Central memory CD8-positive, alpha-beta T cell (primary cell): ENCODE measurements around the gene ZWILCH.

Experiments
- ATAC-seq: fragments of 150-1000 bp; cut with Tn5 transposase; replicated peaks from 2 replicates; pipeline ENCODE4 v1.10.0; 2022; ENCODE audit warnings: mild to moderate bottlenecking, moderate FRiP score, moderate number of reproducible peaks; ENCODE audit not compliant: poor library complexity, severe bottlenecking; ENCODE audit errors: extremely low read depth
- DNase-seq, 2 donors: peaks; one replicate each; pipeline ENCODE4 v3.0.0; 2021; ENCODE audit warnings: low spot score in 2 of 2
- H3K27ac Mint-ChIP-seq: one replicate; pipeline ENCODE4 v1.8.0; 2022; ENCODE audit warnings: low read depth, mild to moderate bottlenecking, moderate library complexity, mixed read lengths
- H3K27me3 Mint-ChIP-seq: one replicate; pipeline ENCODE4 v1.8.0; 2022; ENCODE audit warnings: mixed read lengths
- H3K36me3 Mint-ChIP-seq: one replicate; pipeline ENCODE4 v1.8.0; 2022; ENCODE audit warnings: mild to moderate bottlenecking, moderate library complexity, mixed read lengths; ENCODE audit not compliant: insufficient read depth
- H3K4me1 Mint-ChIP-seq: one replicate; pipeline ENCODE4 v1.8.0; 2022; ENCODE audit warnings: mixed read lengths
- H3K4me3 Mint-ChIP-seq: one replicate; pipeline ENCODE4 v1.8.0; 2022; ENCODE audit warnings: mild to moderate bottlenecking, moderate library complexity, mixed read lengths
- H3K9me3 Mint-ChIP-seq: one replicate; pipeline ENCODE4 v1.8.0; 2022; ENCODE audit warnings: mixed read lengths

The ZWILCH gene

GRCh38 chr15:66565141-66565641 lies 60.1 kb downstream of the ZWILCH start:
- no peaks in the 10 kb centered on the region for H3K27me3 Mint-ChIP-seq
- H3K4me3 Mint-ChIP-seq: no peak overlapping the region
- no peaks in the 10 kb centered on the region for H3K9me3 Mint-ChIP-seq
- H3K4me1 Mint-ChIP-seq: peaks cover 7% of the 10 kb centered on the region
- ATAC-seq (no peak), DNase-seq (no peak)
- H3K36me3 Mint-ChIP-seq: no peaks in the 10 kb centered on the region
- no peak overlapping the region for H3K27ac Mint-ChIP-seq

GRCh38 chr15:66565741-66566144 lies 60.6 kb downstream of the ZWILCH start, which contains the start of gene LCTL:
LCTL (minus strand) TSS chr15:66565998; CDS start chr15:66565365, 633 bp downstream.
- peak within 1 kb of the TSS; percentile 56 for H3K27ac Mint-ChIP-seq
- H3K4me3 Mint-ChIP-seq: no peak within 1 kb of the TSS
- DNase-seq (no peak), ATAC-seq (no peak)
- H3K9me3 Mint-ChIP-seq: no peaks in the 10 kb centered on the region
- no peaks in the 10 kb centered on the region for H3K27me3 Mint-ChIP-seq
- peaks cover 7% of the 10 kb centered on the region for H3K4me1 Mint-ChIP-seq
- no peaks in the 10 kb centered on the region for H3K36me3 Mint-ChIP-seq

DNA sequence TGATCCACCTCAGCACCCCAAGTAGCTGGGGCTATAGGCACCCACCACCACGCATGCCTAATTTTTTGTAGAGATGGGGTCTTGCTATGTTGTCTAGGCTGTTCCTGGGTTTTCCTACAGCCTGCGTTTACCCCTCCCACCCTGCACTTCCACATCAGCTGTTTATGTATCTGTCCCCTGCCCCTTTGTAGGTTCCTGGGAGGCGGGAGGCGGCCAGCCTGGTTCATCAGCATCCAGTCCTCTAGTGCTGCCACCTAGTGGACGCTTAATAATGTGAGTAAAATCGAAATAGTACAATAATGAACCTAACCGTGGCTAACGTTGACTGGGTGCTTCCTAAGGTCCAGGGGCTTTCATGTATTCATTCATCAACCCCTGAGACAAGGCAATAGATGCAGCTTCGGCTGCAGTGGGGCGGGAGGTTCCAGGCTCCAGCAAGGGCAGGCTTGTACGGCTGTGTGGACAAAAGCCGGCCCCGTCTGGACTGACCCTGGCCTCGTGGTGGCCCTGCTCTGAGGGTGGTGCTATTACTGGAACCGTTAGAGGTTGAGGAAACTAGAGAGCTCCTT lies 61.9 kb downstream of the ZWILCH start:
- DNase-seq: peak; percentile 21 to 34
- ATAC-seq: peak; percentile 46
- H3K27ac Mint-ChIP-seq: peak overlapping the region; percentile 56
- no peaks in the 10 kb centered on the region for H3K9me3 Mint-ChIP-seq
- H3K4me1 Mint-ChIP-seq: peaks cover 7% of the 10 kb centered on the region
- no peak overlapping the region for H3K4me3 Mint-ChIP-seq
- H3K36me3 Mint-ChIP-seq: no peaks in the 10 kb centered on the region
- no peaks in the 10 kb centered on the region for H3K27me3 Mint-ChIP-seq

GRCh38 chr15:66567897-66568296 lies 62.8 kb downstream of the ZWILCH start:
- H3K9me3 Mint-ChIP-seq: no peaks in the 10 kb centered on the region
- ATAC-seq: no peak
- no peaks in the 10 kb centered on the region for H3K27me3 Mint-ChIP-seq
- H3K4me1 Mint-ChIP-seq: peaks cover 7% of the 10 kb centered on the region
- H3K36me3 Mint-ChIP-seq: no peaks in the 10 kb centered on the region
- H3K4me3 Mint-ChIP-seq: no peak overlapping the region
- DNase-seq: no peak
- H3K27ac Mint-ChIP-seq: no peak overlapping the region

- Mint-ChIP-seq H3K27me3 (no peaks in the 10 kb centered on the region), H3K36me3 (no peaks in the 10 kb centered on the region), H3K9me3 (no peaks in the 10 kb centered on the region), H3K4me1 (peaks cover 7% of the 10 kb centered on the region), H3K4me3 (no peak overlapping the region), H3K27ac (no peak overlapping the region)
- DNase-seq (no peak), ATAC-seq (no peak)
These were observed 64.5 kb downstream of the ZWILCH start for GRCh38 chr15:66569461-66570137.

- Mint-ChIP-seq H3K36me3 (no peaks in the 10 kb centered on the region), H3K9me3 (no peaks in the 10 kb centered on the region), H3K27ac (no peak overlapping the region), H3K27me3 (no peaks in the 10 kb centered on the region), H3K4me1 (peaks cover 7% of the 10 kb centered on the region), H3K4me3 (no peak overlapping the region)
- no peak for DNase-seq
- no peak for ATAC-seq
These were observed 65.2 kb downstream of the ZWILCH start for GRCh38 chr15:66570327-66570726.

DNA sequence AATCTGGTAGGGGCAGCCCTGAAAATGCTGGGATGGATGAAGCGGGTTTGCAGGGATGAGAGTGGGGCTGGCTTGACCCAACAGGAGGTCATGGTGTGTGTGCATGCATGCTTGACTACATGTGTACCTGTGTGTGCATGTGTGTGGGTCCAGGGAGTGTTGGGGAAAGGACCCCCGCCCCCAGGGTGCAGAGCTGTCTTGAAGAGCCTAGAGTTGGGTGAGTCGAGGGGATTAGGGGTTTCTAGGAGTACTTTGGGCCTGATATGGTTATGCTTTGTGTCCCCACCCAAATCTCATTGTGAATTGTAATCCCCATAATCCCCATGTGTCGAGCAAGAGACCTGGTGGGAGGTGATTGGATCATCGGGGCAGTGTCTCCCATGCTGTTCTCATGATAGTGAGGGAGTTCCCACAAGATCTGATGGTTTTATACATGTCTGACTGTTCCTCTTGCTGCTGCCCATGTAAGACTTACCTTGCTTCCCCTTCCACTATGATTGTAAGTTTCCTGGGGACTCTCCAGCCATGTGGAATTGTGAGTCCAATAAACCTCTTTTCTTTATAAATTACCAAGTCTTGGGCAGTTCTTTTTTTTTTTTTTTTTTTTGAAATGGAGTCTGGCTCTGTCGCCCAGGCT lies 65.8 kb downstream of the ZWILCH start:
- Mint-ChIP-seq H3K4me3 (no peak overlapping the region), H3K9me3 (no peaks in the 10 kb centered on the region), H3K36me3 (no peaks in the 10 kb centered on the region), H3K27ac (no peak overlapping the region), H3K27me3 (no peaks in the 10 kb centered on the region), H3K4me1 (peaks cover 7% of the 10 kb centered on the region)
- ATAC-seq (no peak), DNase-seq (no peak)

GRCh38 chr15:66572146-66572545 lies 67.0 kb downstream of the ZWILCH start:
- ATAC-seq (no peak), DNase-seq (no peak)
- H3K4me1 Mint-ChIP-seq: peaks cover 2% of the 10 kb centered on the region
- H3K4me3 Mint-ChIP-seq: no peak overlapping the region
- H3K27ac Mint-ChIP-seq: no peak overlapping the region
- H3K36me3 Mint-ChIP-seq: no peaks in the 10 kb centered on the region
- no peaks in the 10 kb centered on the region for H3K27me3 Mint-ChIP-seq
- H3K9me3 Mint-ChIP-seq: no peaks in the 10 kb centered on the region

- DNase-seq (no peak), ATAC-seq (no peak)
- Mint-ChIP-seq H3K36me3 (no peaks in the 10 kb centered on the region), H3K4me3 (no peak overlapping the region), H3K9me3 (no peaks in the 10 kb centered on the region), H3K27ac (no peak overlapping the region), H3K27me3 (no peaks in the 10 kb centered on the region), H3K4me1 (no peaks in the 10 kb centered on the region)
These were observed 68.2 kb downstream of the ZWILCH start for GRCh38 chr15:66573348-66573718.

DNA sequence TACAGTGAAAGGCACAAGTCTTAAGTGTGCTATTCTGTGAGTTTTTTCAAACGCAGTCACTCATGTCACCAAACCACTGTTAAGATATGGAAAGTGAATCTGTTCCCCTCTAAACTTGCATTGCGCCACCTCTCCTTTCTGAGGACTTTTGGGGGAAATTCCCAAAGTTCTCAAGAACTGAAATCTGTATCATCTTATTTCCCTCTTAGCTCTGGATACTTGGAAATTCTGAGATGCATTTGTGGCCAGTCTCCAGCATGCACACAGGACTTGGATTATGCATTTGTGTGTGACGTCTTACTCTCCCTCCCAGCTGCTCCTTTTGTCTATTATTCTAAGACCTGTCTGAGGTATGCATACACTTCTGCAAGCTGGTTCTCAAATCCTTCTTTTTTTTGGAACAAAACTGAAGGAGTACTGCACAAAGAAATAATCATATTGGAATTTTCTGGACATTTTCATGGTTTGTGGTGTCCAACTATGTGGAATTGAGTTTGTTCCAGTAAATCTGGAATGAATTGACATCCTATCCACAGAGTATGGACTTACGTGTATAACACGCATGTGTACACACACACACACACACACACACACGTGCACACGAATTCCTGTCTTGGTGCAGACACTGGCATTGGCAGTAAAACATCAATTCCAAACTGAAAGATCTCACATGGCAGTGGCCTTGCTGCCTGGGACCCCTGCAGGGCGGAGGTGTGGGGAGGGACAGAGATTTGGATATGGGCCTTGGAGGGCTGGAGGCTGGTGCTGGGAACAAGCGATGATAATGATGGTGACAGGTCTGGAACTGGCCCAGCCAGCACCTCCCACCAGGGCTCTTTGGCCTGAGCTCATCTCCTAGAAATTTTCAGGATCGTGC lies 68.8 kb downstream of the ZWILCH start:
- Mint-ChIP-seq H3K27ac (no peak overlapping the region), H3K4me1 (no peaks in the 10 kb centered on the region), H3K9me3 (no peaks in the 10 kb centered on the region), H3K36me3 (no peaks in the 10 kb centered on the region), H3K4me3 (no peak overlapping the region), H3K27me3 (no peaks in the 10 kb centered on the region)
- ATAC-seq (no peak), DNase-seq (no peak)

GRCh38 chr15:66574596-66574950 lies 69.4 kb downstream of the ZWILCH start:
- ATAC-seq: no peak
- DNase-seq: no peak
- H3K9me3 Mint-ChIP-seq: no peaks in the 10 kb centered on the region
- no peaks in the 10 kb centered on the region for H3K27me3 Mint-ChIP-seq
- H3K36me3 Mint-ChIP-seq: no peaks in the 10 kb centered on the region
- H3K27ac Mint-ChIP-seq: no peak overlapping the region
- no peaks in the 10 kb centered on the region for H3K4me1 Mint-ChIP-seq
- no peak overlapping the region for H3K4me3 Mint-ChIP-seq

GRCh38 chr15:66578286-66578875 lies 73.3 kb downstream of the ZWILCH start:
- Mint-ChIP-seq H3K9me3 (no peaks in the 10 kb centered on the region), H3K4me1 (no peaks in the 10 kb centered on the region), H3K27me3 (no peaks in the 10 kb centered on the region), H3K4me3 (no peak overlapping the region), H3K36me3 (no peaks in the 10 kb centered on the region), H3K27ac (no peak overlapping the region)
- DNase-seq: no peak
- ATAC-seq: no peak
